ENCODE measurements around the gene IFI35.

DNA sequence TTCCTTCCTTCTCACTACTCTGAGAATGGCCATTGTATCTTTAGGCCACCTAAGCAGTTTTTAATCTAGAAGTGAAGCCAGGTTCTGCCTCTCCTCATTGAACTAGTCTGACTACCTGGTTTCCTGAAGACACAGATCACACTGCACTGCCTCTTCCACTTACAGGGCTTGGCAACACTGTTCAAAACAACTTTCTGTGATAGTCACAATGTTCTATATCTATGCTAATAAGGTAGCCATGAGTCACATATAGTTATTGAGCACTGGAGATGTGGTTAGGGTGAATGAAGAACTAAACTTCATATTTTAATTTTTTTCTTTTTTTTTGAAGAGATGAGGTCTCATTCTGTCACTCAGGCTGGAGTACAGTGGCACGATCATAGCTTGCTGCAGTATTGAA lies 45.4 kb downstream of the IFI35 start:
- TF ChIP-seq ZNF70 (CRISPR knock-in tag; IDR thresholded peaks at IDR 0.05) (no peak), TCF4 (CRISPR knock-in tag; IDR thresholded peaks at IDR 0.05; ENCODE audit: borderline replicate concordance) (no peak), SNAI2 (CRISPR knock-in tag; IDR thresholded peaks at IDR 0.05) (no peak), RARB (CRISPR knock-in tag; IDR thresholded peaks at IDR 0.05) (no peak), ISL1 (CRISPR knock-in tag; IDR thresholded peaks at IDR 0.05) (no peak), ZNF565 (CRISPR knock-in tag; conservative IDR thresholded peaks at IDR 0.05; ENCODE audit: low read depth) (no peak), ESRRG (CRISPR knock-in tag; IDR thresholded peaks at IDR 0.05) (no peak), ZFP3 (CRISPR knock-in tag; IDR thresholded peaks at IDR 0.05) (no peak), PPARA (CRISPR knock-in tag; IDR thresholded peaks at IDR 0.05; ENCODE audit: borderline replicate concordance) (no peak)
- TF ChIP-seq, protein P1, sequence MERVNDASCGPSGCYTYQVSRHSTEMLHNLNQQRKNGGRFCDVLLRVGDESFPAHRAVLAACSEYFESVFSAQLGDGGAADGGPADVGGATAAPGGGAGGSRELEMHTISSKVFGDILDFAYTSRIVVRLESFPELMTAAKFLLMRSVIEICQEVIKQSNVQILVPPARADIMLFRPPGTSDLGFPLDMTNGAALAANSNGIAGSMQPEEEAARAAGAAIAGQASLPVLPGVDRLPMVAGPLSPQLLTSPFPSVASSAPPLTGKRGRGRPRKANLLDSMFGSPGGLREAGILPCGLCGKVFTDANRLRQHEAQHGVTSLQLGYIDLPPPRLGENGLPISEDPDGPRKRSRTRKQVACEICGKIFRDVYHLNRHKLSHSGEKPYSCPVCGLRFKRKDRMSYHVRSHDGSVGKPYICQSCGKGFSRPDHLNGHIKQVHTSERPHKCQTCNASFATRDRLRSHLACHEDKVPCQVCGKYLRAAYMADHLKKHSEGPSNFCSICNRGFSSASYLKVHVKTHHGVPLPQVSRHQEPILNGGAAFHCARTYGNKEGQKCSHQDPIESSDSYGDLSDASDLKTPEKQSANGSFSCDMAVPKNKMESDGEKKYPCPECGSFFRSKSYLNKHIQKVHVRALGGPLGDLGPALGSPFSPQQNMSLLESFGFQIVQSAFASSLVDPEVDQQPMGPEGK (CRISPR knock-in tag; IDR thresholded peaks at IDR 0.05; ENCODE audit: borderline replicate concordance) = no peak
- TF ChIP-seq, protein P2, sequence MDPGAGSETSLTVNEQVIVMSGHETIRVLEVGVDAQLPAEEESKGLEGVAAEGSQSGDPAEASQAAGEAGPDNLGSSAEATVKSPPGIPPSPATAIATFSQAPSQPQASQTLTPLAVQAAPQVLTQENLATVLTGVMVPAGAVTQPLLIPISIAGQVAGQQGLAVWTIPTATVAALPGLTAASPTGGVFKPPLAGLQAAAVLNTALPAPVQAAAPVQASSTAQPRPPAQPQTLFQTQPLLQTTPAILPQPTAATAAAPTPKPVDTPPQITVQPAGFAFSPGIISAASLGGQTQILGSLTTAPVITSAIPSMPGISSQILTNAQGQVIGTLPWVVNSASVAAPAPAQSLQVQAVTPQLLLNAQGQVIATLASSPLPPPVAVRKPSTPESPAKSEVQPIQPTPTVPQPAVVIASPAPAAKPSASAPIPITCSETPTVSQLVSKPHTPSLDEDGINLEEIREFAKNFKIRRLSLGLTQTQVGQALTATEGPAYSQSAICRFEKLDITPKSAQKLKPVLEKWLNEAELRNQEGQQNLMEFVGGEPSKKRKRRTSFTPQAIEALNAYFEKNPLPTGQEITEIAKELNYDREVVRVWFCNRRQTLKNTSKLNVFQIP (CRISPR knock-in tag; IDR thresholded peaks at IDR 0.05; ENCODE audit: borderline replicate concordance, low read depth) = no peak
- TF ChIP-seq, protein P3, sequence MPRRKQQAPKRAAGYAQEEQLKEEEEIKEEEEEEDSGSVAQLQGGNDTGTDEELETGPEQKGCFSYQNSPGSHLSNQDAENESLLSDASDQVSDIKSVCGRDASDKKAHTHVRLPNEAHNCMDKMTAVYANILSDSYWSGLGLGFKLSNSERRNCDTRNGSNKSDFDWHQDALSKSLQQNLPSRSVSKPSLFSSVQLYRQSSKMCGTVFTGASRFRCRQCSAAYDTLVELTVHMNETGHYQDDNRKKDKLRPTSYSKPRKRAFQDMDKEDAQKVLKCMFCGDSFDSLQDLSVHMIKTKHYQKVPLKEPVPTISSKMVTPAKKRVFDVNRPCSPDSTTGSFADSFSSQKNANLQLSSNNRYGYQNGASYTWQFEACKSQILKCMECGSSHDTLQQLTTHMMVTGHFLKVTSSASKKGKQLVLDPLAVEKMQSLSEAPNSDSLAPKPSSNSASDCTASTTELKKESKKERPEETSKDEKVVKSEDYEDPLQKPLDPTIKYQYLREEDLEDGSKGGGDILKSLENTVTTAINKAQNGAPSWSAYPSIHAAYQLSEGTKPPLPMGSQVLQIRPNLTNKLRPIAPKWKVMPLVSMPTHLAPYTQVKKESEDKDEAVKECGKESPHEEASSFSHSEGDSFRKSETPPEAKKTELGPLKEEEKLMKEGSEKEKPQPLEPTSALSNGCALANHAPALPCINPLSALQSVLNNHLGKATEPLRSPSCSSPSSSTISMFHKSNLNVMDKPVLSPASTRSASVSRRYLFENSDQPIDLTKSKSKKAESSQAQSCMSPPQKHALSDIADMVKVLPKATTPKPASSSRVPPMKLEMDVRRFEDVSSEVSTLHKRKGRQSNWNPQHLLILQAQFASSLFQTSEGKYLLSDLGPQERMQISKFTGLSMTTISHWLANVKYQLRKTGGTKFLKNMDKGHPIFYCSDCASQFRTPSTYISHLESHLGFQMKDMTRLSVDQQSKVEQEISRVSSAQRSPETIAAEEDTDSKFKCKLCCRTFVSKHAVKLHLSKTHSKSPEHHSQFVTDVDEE (CRISPR knock-in tag; IDR thresholded peaks at IDR 0.05) = no peak
- TF ChIP-seq, protein P4, sequence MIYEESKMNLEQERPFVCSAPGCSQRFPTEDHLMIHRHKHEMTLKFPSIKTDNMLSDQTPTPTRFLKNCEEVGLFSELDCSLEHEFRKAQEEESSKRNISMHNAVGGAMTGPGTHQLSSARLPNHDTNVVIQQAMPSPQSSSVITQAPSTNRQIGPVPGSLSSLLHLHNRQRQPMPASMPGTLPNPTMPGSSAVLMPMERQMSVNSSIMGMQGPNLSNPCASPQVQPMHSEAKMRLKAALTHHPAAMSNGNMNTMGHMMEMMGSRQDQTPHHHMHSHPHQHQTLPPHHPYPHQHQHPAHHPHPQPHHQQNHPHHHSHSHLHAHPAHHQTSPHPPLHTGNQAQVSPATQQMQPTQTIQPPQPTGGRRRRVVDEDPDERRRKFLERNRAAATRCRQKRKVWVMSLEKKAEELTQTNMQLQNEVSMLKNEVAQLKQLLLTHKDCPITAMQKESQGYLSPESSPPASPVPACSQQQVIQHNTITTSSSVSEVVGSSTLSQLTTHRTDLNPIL (CRISPR knock-in tag; IDR thresholded peaks at IDR 0.05; ENCODE audit: low read depth) = no peak

Data from SK-N-SH treated with all-trans-retinoic acid at 6 μM for 48 hours (cell line).